OCI-LY7 (cell line): ENCODE measurements around the gene KCNQ1. TPM values are rescaled to one million over a fixed set of nuclear protein-coding genes. Genes with fewer than 3 reads are reported as not detected.

Experiments
- BruUV-seq: library from RNA; stranded (reverse); fragments of 400-500 nt; replicated peaks from 2 replicates; lab custom pipeline; 2021; lab: Mats Ljungman, UMichigan
- CTCF ChIA-PET: fragments of 300-600 bp; sonication (Branson Sonifier 250); formaldehyde crosslinking; loops from one replicate; lab custom pipeline; 2022; ENCODE audit warnings: antibody characterized with exemption; ENCODE audit not compliant: unreplicated experiment; lab: Charles Lee
- POLR2A ChIA-PET: fragments of 300-600 bp; sonication (Branson Sonifier 250); formaldehyde crosslinking; loops from one replicate; lab custom pipeline; 2022; ENCODE audit warnings: antibody characterized with exemption; lab: Charles Lee
- DNase-seq: peaks from one replicate; pipeline ENCODE4 v3.0.0-alpha.2; 2015; ENCODE audit warnings: low spot score
- H2AFZ ChIP-seq: fragments of 200-600 bp; sonication (generic), shearing (Covaris generic); 2 replicates; pipeline ENCODE4 v1.6.1; 2014; ENCODE audit warnings: mild to moderate bottlenecking, antibody characterized with exemption, low read length, moderate library complexity
- H3K27ac ChIP-seq: fragments of 200-600 bp; sonication (generic); 2 replicates; pipeline ENCODE4 v1.5.1; 2014; ENCODE audit warnings: mixed run types, low read depth, mild to moderate bottlenecking, moderate library complexity, low read length, inconsistent platforms; ENCODE audit not compliant: poor library complexity, severe bottlenecking
- H3K36me3 ChIP-seq: fragments of 200-600 bp; sonication (generic); 2 replicates; pipeline ENCODE4 v1.6.1; 2014; ENCODE audit warnings: mild to moderate bottlenecking, antibody characterized with exemption, low read length, moderate library complexity, mixed read lengths; ENCODE audit not compliant: insufficient read depth
- H3K4me1 ChIP-seq: fragments of 200-600 bp; sonication (generic); 2 replicates; pipeline ENCODE4 v1.5.1; 2014; ENCODE audit warnings: mild to moderate bottlenecking, low read length; ENCODE audit not compliant: insufficient read depth, poor library complexity, severe bottlenecking
- H3K4me2 ChIP-seq: fragments of 200-600 bp; sonication (generic); 2 replicates; pipeline ENCODE4 v1.6.1; 2014; ENCODE audit warnings: mild to moderate bottlenecking, low read length
- H3K4me3 ChIP-seq: fragments of 200-600 bp; sonication (generic); 2 replicates; pipeline ENCODE4 v1.5.1; 2014; ENCODE audit warnings: mild to moderate bottlenecking, low read depth, low read length; ENCODE audit not compliant: poor library complexity, severe bottlenecking
- H3K79me2 ChIP-seq: fragments of 200-600 bp; sonication (generic); 2 replicates; pipeline ENCODE4 v1.6.1; 2016; ENCODE audit warnings: low read depth, mild to moderate bottlenecking, low read length, moderate library complexity, mixed read lengths; ENCODE audit not compliant: insufficient read depth
- H3K9me2 ChIP-seq: fragments of 200-600 bp; sonication (generic); 2 replicates; pipeline ENCODE4 v1.6.1; 2016; ENCODE audit warnings: mild to moderate bottlenecking, low read length, mixed read lengths; ENCODE audit not compliant: insufficient read depth
- H3K9me3 ChIP-seq: fragments of 200-600 bp; sonication (generic); 2 replicates; pipeline ENCODE4 v1.6.1; 2014; ENCODE audit warnings: mild to moderate bottlenecking, mixed run types, low read length, mixed read lengths
- H4K20me1 ChIP-seq: fragments of 200-600 bp; sonication (generic); 2 replicates; pipeline ENCODE4 v1.6.1; 2014; ENCODE audit warnings: mild to moderate bottlenecking, antibody characterized with exemption, low read length, moderate library complexity, mixed read lengths; ENCODE audit not compliant: insufficient read depth
- EZH2phosphoT487 ChIP-seq: fragments of 200-600 bp; sonication (generic); IDR thresholded peaks from 2 replicates; pipeline ENCODE4 v1.6.1; 2018; ENCODE audit warnings: low read depth, borderline replicate concordance, mild to moderate bottlenecking, mixed run types, antibody characterized with exemption, low read length, moderate library complexity, mixed read lengths
- intact Hi-C: fragments of 100-400 bp; cut with micrococcal nuclease; formaldehyde crosslinking; loops from one replicate; pipeline ENCODE4 v1.10.0; 2022; ENCODE audit not compliant: unreplicated experiment
- total RNA-seq, 2 experiments: library from RNA; depleted of rRNA in 1 of 2; stranded (reverse); fragments of >200 nt in 1 of 2; shearing (Covaris generic) in 1 of 2; gene quantifications; 2 replicates each; pipeline ENCODE4 v1.2.3, GENCODE V29; 2014 to 2022
- TF ChIP-seq, protein P1 (sequence below): fragments of 200-600 bp; sonication (generic); conservative IDR thresholded peaks from 2 replicates; pipeline ENCODE4 v1.5.1; 2014; ENCODE audit warnings: mild to moderate bottlenecking, antibody characterized with exemption, low read length, moderate library complexity, mixed read lengths

Gene KCNQ1
- total RNA-seq, 2 experiments from 2014 or later: 0.22 to 1.3 TPM

- Histone ChIP-seq H4K20me1 (no peaks in the 10 kb centered on the region), H2AFZ (no peak overlapping the region), H3K4me2 (no peak overlapping the region), H3K79me2 (no peaks in the 10 kb centered on the region), H3K36me3 (no peaks in the 10 kb centered on the region), H3K4me3 (no peak overlapping the region), H3K27ac (no peak overlapping the region), H3K9me2 (no peaks in the 10 kb centered on the region), H3K9me3 (no peaks in the 10 kb centered on the region), H3K4me1 (no peaks in the 10 kb centered on the region)
- CTCF ChIA-PET: no interaction called here
- TF ChIP-seq, protein P1, sequence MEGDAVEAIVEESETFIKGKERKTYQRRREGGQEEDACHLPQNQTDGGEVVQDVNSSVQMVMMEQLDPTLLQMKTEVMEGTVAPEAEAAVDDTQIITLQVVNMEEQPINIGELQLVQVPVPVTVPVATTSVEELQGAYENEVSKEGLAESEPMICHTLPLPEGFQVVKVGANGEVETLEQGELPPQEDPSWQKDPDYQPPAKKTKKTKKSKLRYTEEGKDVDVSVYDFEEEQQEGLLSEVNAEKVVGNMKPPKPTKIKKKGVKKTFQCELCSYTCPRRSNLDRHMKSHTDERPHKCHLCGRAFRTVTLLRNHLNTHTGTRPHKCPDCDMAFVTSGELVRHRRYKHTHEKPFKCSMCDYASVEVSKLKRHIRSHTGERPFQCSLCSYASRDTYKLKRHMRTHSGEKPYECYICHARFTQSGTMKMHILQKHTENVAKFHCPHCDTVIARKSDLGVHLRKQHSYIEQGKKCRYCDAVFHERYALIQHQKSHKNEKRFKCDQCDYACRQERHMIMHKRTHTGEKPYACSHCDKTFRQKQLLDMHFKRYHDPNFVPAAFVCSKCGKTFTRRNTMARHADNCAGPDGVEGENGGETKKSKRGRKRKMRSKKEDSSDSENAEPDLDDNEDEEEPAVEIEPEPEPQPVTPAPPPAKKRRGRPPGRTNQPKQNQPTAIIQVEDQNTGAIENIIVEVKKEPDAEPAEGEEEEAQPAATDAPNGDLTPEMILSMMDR: no peak
- TF ChIP-seq EZH2phosphoT487: no peak
- POLR2A ChIA-PET: no interaction called here
- no TSS peak for BruUV-seq
- intact Hi-C loops: no loop called here
- no peak for DNase-seq
Measured at GRCh38 chr11:2870460-2870859, 425.7 kb downstream of the KCNQ1 start.

DNA sequence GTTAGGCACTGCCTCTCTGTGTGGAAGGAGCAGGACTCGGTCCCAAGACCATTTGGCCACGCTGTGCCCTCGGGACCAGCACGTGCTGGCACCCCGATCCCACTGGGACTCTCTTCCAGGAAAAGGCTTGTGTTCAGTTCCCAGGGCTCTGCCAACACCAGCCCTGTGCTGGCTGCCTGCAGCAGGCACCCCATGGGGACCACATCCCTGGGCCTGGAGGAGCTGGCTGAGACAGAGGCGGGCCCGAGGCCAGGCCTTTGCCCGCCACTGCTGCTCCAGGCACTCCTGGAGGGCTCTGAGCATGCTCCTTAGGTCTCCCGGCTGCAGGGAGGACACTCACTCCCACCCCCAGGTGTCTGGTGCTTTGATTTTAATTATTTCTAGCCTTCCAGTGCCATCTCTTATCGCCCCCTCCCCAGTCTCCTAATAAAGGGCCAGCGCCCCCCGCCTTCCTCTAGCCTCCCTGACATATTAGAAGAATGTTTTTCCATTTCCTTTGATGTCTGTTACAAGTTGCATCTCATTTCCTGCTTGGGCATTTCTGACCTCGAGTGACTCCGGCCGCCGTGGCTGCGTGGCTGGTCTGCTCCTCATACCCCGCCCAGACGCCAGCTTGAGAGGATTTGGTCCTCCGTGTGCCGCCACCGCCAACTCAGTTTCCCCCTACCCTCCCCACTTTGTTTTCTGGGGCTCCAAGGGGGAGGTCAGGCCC, 426.3 kb downstream of the KCNQ1 start:
- BruUV-seq: no TSS peak
- no peak overlapping the region for H2AFZ ChIP-seq
- POLR2A ChIA-PET: no interaction called here
- no peak for TF ChIP-seq EZH2phosphoT487
- TF ChIP-seq, protein P1: no peak
- no peak overlapping the region for H3K27ac ChIP-seq
- no peaks in the 10 kb centered on the region for H3K79me2 ChIP-seq
- no peaks in the 10 kb centered on the region for H3K9me3 ChIP-seq
- H3K4me3 ChIP-seq: no peak overlapping the region
- H3K4me1 ChIP-seq: no peaks in the 10 kb centered on the region
- CTCF ChIA-PET: no interaction called here
- no peak for DNase-seq
- H3K9me2 ChIP-seq: no peaks in the 10 kb centered on the region
- H3K36me3 ChIP-seq: no peaks in the 10 kb centered on the region
- intact Hi-C loops: no loop called here
- H3K4me2 ChIP-seq: no peak overlapping the region
- no peaks in the 10 kb centered on the region for H4K20me1 ChIP-seq

DNA sequence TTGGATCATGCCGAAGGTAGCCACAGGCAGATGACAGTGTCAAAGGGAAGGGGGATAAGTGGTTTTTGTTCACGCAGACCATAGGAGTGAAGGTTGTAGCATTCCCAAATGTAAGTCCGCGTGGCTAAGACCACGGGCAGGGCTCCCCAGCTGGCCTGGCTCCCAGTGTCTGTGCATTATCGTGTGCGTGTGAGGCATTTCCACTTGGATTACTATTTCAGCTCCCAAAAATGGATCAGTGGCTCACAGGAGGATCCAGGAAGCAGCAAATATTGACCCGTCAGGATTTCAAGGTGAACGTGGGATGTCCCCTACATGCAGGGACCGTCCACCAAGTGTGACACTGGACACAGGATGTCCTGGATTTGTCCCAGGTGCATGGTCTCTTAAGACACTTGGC, 430.2 kb downstream of the KCNQ1 start:
- Histone ChIP-seq H4K20me1 (no peaks in the 10 kb centered on the region), H3K9me3 (no peaks in the 10 kb centered on the region), H3K4me3 (no peak overlapping the region), H2AFZ (no peak overlapping the region), H3K4me1 (no peaks in the 10 kb centered on the region), H3K36me3 (no peaks in the 10 kb centered on the region), H3K4me2 (no peak overlapping the region), H3K27ac (no peak overlapping the region), H3K9me2 (no peaks in the 10 kb centered on the region), H3K79me2 (no peaks in the 10 kb centered on the region)
- ChIA-PET CTCF (interaction anchor here (0.5 kb wide), 1 partner anchor 19 kb away, joined by 3 read pairs; no protein-coding TSS in a partner anchor), POLR2A (interaction anchor here (0.6 kb wide), 1 partner anchor 159 kb away, joined by 3 read pairs; no protein-coding TSS in a partner anchor)
- no peak for DNase-seq
- no TSS peak for BruUV-seq
- intact Hi-C loops: no loop called here
- TF ChIP-seq EZH2phosphoT487: no peak
- TF ChIP-seq, protein P1: no peak
